WTC11 (cell line): ENCODE measurements around the gene ENG. TPM values are rescaled to one million over a fixed set of nuclear protein-coding genes. Genes with fewer than 3 reads are reported as not detected.
A peak's percentile ranks its signal among the peaks of the same experiment; 100 is the strongest.

Source experiments
- ATAC-seq: fragments of 200-7000 bp; cut with Tn5 transposase; 2 replicates; pipeline ENCODE4 v1.10.0; 2021; ENCODE audit warnings: mild to moderate bottlenecking, moderate library complexity
- CTCF ChIA-PET: fragments of 300-600 bp; sonication (Branson Sonifier 250); formaldehyde crosslinking; loops from one replicate; lab custom pipeline; 2021; ENCODE audit warnings: antibody characterized with exemption; lab: Charles Lee
- POLR2A ChIA-PET: fragments of 350-600 bp; sonication (Branson Sonifier 250); formaldehyde crosslinking; loops from one replicate; lab custom pipeline; 2021; ENCODE audit warnings: antibody characterized with exemption; lab: Charles Lee
- DNase-seq: peaks from one replicate; pipeline ENCODE4 v3.0.0; 2021; ENCODE audit warnings: low spot score
- H3K27ac Mint-ChIP-seq: 2 replicates; pipeline ENCODE4 v1.8.0; 2021; ENCODE audit warnings: mixed read lengths
- H3K27me3 Mint-ChIP-seq: 2 replicates; pipeline ENCODE4 v1.8.0; 2021; ENCODE audit warnings: low read depth, mild to moderate bottlenecking, moderate library complexity, mixed read lengths
- H3K36me3 Mint-ChIP-seq: 2 replicates; pipeline ENCODE4 v1.8.0; 2021; ENCODE audit warnings: mixed read lengths
- H3K4me1 Mint-ChIP-seq: 2 replicates; pipeline ENCODE4 v1.8.0; 2022; ENCODE audit warnings: mixed read lengths
- H3K4me3 Mint-ChIP-seq: 2 replicates; pipeline ENCODE4 v1.8.0; 2021; ENCODE audit warnings: mild to moderate bottlenecking, moderate library complexity, mixed read lengths
- H3K9me3 Mint-ChIP-seq: 2 replicates; pipeline ENCODE4 v1.8.0; 2021; ENCODE audit warnings: mixed read lengths
- CREB1 ChIP-seq: sonication (generic); formaldehyde crosslinking; IDR thresholded peaks from 2 replicates; pipeline ENCODE4 v1.8.0; 2023; ENCODE audit warnings: mild to moderate bottlenecking, missing genetic modification reagents
- E2F5 ChIP-seq: sonication (generic); formaldehyde crosslinking; IDR thresholded peaks from 2 replicates; pipeline ENCODE4 v1.8.1; 2022; ENCODE audit warnings: mild to moderate bottlenecking, moderate library complexity, missing genetic modification reagents
- ELF4 ChIP-seq: sonication (generic); formaldehyde crosslinking; IDR thresholded peaks from 2 replicates; pipeline ENCODE4 v1.8.1; 2022; ENCODE audit warnings: low read depth, mild to moderate bottlenecking, moderate library complexity, missing genetic modification reagents
- ETV6 ChIP-seq: sonication (generic); formaldehyde crosslinking; IDR thresholded peaks from 2 replicates; pipeline ENCODE4 v1.8.1; 2022; ENCODE audit warnings: mild to moderate bottlenecking, missing genetic modification reagents
- FOXK1 ChIP-seq: sonication (generic); formaldehyde crosslinking; IDR thresholded peaks from 2 replicates; pipeline ENCODE4 v1.8.0; 2022; ENCODE audit warnings: mild to moderate bottlenecking, moderate library complexity, missing genetic modification reagents
- FOXP1 ChIP-seq: sonication (generic); formaldehyde crosslinking; IDR thresholded peaks from 2 replicates; pipeline ENCODE4 v1.8.0; 2022; ENCODE audit warnings: missing genetic modification reagents, mild to moderate bottlenecking, moderate library complexity, borderline replicate concordance
- HMGA2 ChIP-seq: fragments of 250-450 bp; sonication (Bioruptor Pico); IDR thresholded peaks from 2 replicates; pipeline ENCODE4 v1.4.0; 2021; ENCODE audit warnings: mild to moderate bottlenecking, moderate library complexity
- HMGXB4 ChIP-seq: sonication (generic); formaldehyde crosslinking; IDR thresholded peaks from 2 replicates; pipeline ENCODE4 v1.8.1; 2023; ENCODE audit warnings: mild to moderate bottlenecking, moderate library complexity, missing genetic modification reagents
- IRF2 ChIP-seq: sonication (generic); formaldehyde crosslinking; IDR thresholded peaks from 2 replicates; pipeline ENCODE4 v1.8.0; 2022; ENCODE audit warnings: low read depth, missing genetic modification reagents, borderline replicate concordance
- KAT7 ChIP-seq: sonication (generic); formaldehyde crosslinking; IDR thresholded peaks from 2 replicates; pipeline ENCODE4 v1.8.1; 2023; ENCODE audit warnings: missing genetic modification reagents, mild to moderate bottlenecking, borderline replicate concordance
- PRRX2 ChIP-seq: fragments of 250-450 bp; sonication (Bioruptor Pico); IDR thresholded peaks from 2 replicates; pipeline ENCODE4 v1.8.0; 2021; ENCODE audit warnings: mild to moderate bottlenecking
- SMAD3 ChIP-seq: sonication (generic); formaldehyde crosslinking; IDR thresholded peaks from 2 replicates; pipeline ENCODE4 v1.8.0; 2022; ENCODE audit warnings: missing genetic modification reagents, mild to moderate bottlenecking, borderline replicate concordance
- SOX15 ChIP-seq: fragments of 250-450 bp; sonication (Bioruptor Pico); IDR thresholded peaks from 2 replicates; pipeline ENCODE4 v1.9.0; 2021; ENCODE audit warnings: mild to moderate bottlenecking
- SP1 ChIP-seq: sonication (generic); formaldehyde crosslinking; conservative IDR thresholded peaks from 2 replicates; pipeline ENCODE4 v1.8.1; 2022; ENCODE audit warnings: missing genetic modification reagents
- STAT6 ChIP-seq: sonication (generic); formaldehyde crosslinking; conservative IDR thresholded peaks from 2 replicates; pipeline ENCODE4 v1.8.1; 2023; ENCODE audit warnings: mild to moderate bottlenecking, low read depth, missing genetic modification reagents, moderate library complexity
- TEAD4 ChIP-seq: sonication (generic); formaldehyde crosslinking; IDR thresholded peaks from 2 replicates; pipeline ENCODE4 v1.8.0; 2022; ENCODE audit warnings: mild to moderate bottlenecking, missing genetic modification reagents
- ZNF121 ChIP-seq: sonication (generic); formaldehyde crosslinking; IDR thresholded peaks from 2 replicates; pipeline ENCODE4 v1.8.0; 2023; ENCODE audit warnings: missing genetic modification reagents
- ZNF396 ChIP-seq: fragments of 250-450 bp; sonication (Bioruptor Pico); IDR thresholded peaks from 2 replicates; pipeline ENCODE4 v1.8.0; 2021; ENCODE audit warnings: mild to moderate bottlenecking, moderate library complexity, borderline replicate concordance
- ZNF423 ChIP-seq: fragments of 250-450 bp; sonication (Bioruptor Pico); IDR thresholded peaks from 2 replicates; pipeline ENCODE4 v2.1.2; 2022; ENCODE audit warnings: mild to moderate bottlenecking, moderate library complexity
- ZNF512 ChIP-seq: sonication (generic); formaldehyde crosslinking; IDR thresholded peaks from 2 replicates; pipeline ENCODE4 v1.8.1; 2022; ENCODE audit warnings: missing genetic modification reagents, borderline replicate concordance
- ZNF671 ChIP-seq: fragments of 250-450 bp; sonication (Bioruptor Pico); IDR thresholded peaks from 2 replicates; pipeline ENCODE4 v1.8.0; 2021; ENCODE audit warnings: mild to moderate bottlenecking
- total RNA-seq: library from RNA; stranded (reverse); gene quantifications from 3 replicates; pipeline ENCODE4 v1.2.3, GENCODE V29; 2021

The ENG gene
- total RNA-seq, 1 experiment from 2014 or later, result 4.4 TPM

DNA sequence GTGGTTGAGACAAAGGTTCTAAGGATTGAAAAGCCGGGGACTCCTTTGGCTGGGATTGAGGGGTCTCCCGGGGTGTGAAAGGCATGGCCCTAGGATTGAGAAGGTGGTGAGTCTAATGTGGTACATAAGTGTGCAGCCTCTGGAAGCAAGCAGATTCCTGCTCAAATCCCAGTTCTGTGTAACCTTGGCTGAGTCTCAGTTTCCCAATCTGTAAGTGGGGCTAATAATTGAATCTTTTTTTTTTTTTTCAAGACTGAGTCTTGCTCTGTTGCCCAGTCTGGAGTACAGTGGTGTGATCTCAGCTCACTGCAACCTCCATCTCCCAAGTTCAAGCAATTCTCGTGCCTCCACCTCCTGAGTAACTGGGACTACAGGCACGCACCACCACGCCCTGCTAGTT is 81.9 kb downstream of the ENG start (continued):
- TF ChIP-seq IRF2 (CRISPR knock-in tag), result no peak

DNA sequence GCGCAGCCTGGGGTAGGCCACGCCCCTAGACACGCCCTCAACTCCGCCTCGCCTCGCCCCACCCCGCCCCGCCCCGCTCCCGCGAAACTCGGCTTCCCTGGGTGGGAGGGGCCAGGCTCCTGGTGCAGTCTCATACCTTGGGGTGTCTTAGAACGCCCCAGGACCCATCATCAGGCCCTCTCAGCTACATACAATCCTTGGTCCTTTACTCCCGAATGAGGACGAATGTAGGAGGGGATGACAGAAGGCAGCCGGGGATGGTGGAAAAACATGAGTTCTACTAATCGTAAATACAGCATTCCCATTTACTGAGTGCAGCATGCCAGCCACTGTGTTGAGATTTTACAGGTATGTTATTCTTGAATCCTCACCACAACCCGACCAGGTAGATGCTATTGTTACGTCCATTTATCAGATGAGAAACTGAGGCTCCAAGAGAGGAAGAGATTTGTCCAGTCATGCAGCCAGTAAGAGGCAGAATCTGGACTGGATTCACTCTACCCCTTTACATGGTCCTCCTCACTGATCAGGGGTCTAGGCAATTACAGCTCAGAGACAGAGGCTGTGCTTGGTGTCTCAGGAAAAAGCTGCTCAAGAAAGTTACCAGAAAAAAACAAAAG is 82.8 kb downstream of the ENG start:
- H3K9me3 Mint-ChIP-seq, result no peaks in the 10 kb centered on the region
- no peaks in the 10 kb centered on the region for H3K36me3 Mint-ChIP-seq
- no peak for DNase-seq
- CTCF ChIA-PET, result interaction anchor here (0.5 to 3.3 kb wide), 35 partner anchors 8 to 403 kb away, joined by 3 to 54 read pairs (median 4); partner anchors contain the start of genes CDK9, FPGS, ST6GALNAC4 and TOR2A
- H3K27ac Mint-ChIP-seq, result peak overlapping the region; percentile 28; the same call in 1 of the 2 replicates
- no peak for TF ChIP-seq STAT6
- peak; percentile 31; the same call in 1 of the 2 replicates for TF ChIP-seq E2F5 (CRISPR knock-in tag)
- POLR2A ChIA-PET, result interaction anchor here (0.6 to 2.1 kb wide), 10 partner anchors 11 to 145 kb away, joined by 3 to 12 read pairs (median 4); partner anchors contain the start of genes CDK9, ST6GALNAC4 and TOR2A
- peaks cover 7% of the 10 kb centered on the region for H3K27me3 Mint-ChIP-seq
- peak overlapping the region; percentile 84 for H3K4me3 Mint-ChIP-seq
- peaks cover 39% of the 10 kb centered on the region for H3K4me1 Mint-ChIP-seq
- no peak for ATAC-seq

DNA sequence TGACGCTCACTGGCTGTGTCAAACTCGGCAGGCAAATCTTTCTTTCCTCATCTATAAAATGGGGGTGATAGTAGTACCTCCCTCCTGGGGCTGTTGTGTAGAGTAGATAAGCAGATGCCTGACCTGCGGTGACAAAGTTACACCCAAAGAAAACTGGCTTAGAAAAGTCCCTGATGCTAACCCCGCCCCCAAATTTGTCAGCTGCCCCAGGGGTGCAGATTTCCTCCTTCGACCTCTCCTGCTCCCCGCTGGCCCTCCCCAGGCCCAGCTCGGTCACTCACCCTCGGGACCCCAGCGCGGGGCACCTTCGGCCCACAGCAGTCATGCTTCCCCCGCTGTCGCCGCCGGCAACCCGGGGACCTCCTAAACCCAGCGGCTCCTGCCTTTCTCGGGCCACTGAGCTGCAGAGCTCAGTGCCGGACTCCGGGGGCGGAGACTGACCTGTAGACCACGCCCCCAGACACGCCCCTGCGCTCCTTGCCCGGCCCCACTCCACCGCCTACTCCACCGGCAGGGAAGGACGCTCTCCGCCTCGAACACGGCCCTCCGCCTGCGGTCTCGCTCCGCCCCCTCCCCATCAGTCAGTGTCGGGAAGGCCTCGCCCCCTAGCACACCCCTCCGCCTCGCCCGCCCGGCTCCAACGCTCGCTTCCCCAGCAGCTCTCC is 83.4 kb downstream of the ENG start:
- H3K4me1 Mint-ChIP-seq, result peaks cover 32% of the 10 kb centered on the region
- peak overlapping the region; percentile 84 for H3K4me3 Mint-ChIP-seq
- H3K9me3 Mint-ChIP-seq, result no peaks in the 10 kb centered on the region
- peak; percentile 100 for DNase-seq
- ChIA-PET POLR2A (interaction anchor here (0.6 to 2.1 kb wide), 10 partner anchors 10 to 146 kb away, joined by 3 to 12 read pairs (median 4); partner anchors contain the start of genes CDK9, ST6GALNAC4 and TOR2A), CTCF (interaction anchor here (0.5 to 3.3 kb wide), 35 partner anchors 8 to 402 kb away, joined by 3 to 54 read pairs (median 4); partner anchors contain the start of genes CDK9, FPGS, ST6GALNAC4 and TOR2A)
- H3K27ac Mint-ChIP-seq, result no peak overlapping the region
- H3K27me3 Mint-ChIP-seq, result peaks cover 11% of the 10 kb centered on the region
- peak; percentile 97 for ATAC-seq
- no peaks in the 10 kb centered on the region for H3K36me3 Mint-ChIP-seq
- TF ChIP-seq HMGXB4 (CRISPR knock-in tag), result no peak
- TF ChIP-seq FOXP1 (CRISPR knock-in tag), result no peak
- no peak for TF ChIP-seq SOX15 (CRISPR knock-in tag)
- TF ChIP-seq ZNF512 (CRISPR knock-in tag), result no peak
- no peak for TF ChIP-seq TEAD4
- no peak for TF ChIP-seq CREB1 (CRISPR knock-in tag)
- no peak for TF ChIP-seq KAT7 (CRISPR knock-in tag)
- TF ChIP-seq ZNF121, result no peak
- TF ChIP-seq SMAD3, result no peak
- no peak for TF ChIP-seq ZNF423 (CRISPR knock-in tag)
- peak; percentile 22; the same call in 1 of the 2 replicates for TF ChIP-seq FOXK1 (CRISPR knock-in tag)
- no peak for TF ChIP-seq ETV6 (CRISPR knock-in tag)
- no peak for TF ChIP-seq PRRX2 (CRISPR knock-in tag)
- TF ChIP-seq ELF4 (CRISPR knock-in tag), result no peak
- TF ChIP-seq SP1 (CRISPR knock-in tag), result peak; percentile 96
- TF ChIP-seq ZNF671 (CRISPR knock-in tag), result no peak
- TF ChIP-seq ZNF396 (CRISPR knock-in tag), result no peak
- TF ChIP-seq HMGA2 (CRISPR knock-in tag), result no peak
